Measurements from ENCODE around the gene ATG4C. TPM values are rescaled to one million over a fixed set of nuclear protein-coding genes. Genes with fewer than 3 reads are reported as not detected.

The ATG4C gene
- 2.4 to 5.8 TPM (median 4.8 TPM) in 5 replicates for total RNA-seq (2022; extraction: Qiagen RNA extraction; ENCODE audit: low read depth)

GRCh38 chr1:62783736-62784508 lies at the start of gene ATG4C:
Gene ATG4C (plus strand): TSS chr1:62784132. CDS start chr1:62803787, 19,655 bp downstream.

Other genes starting within 250 kb of the ATG4C start
- gene ANGPTL3, start 186.6 kb upstream of the ATG4C start, total RNA-seq (2022; extraction: Qiagen RNA extraction; ENCODE audit: low read depth) = not detected in 5 replicates
- 9.8 to 51.7 TPM (median 18.2 TPM) in 5 replicates for gene DOCK7, start 95.7 kb upstream of the ATG4C start, total RNA-seq (2022; extraction: Qiagen RNA extraction; ENCODE audit: low read depth)

Data from A549 treated with ZK216348 at 1 μM for 4 hours (cell line).